ENCODE results near the gene SLCO6A1. TPM values are rescaled to one million over a fixed set of nuclear protein-coding genes. Genes with fewer than 3 reads are reported as not detected.

SLCO6A1 gene, protein sequence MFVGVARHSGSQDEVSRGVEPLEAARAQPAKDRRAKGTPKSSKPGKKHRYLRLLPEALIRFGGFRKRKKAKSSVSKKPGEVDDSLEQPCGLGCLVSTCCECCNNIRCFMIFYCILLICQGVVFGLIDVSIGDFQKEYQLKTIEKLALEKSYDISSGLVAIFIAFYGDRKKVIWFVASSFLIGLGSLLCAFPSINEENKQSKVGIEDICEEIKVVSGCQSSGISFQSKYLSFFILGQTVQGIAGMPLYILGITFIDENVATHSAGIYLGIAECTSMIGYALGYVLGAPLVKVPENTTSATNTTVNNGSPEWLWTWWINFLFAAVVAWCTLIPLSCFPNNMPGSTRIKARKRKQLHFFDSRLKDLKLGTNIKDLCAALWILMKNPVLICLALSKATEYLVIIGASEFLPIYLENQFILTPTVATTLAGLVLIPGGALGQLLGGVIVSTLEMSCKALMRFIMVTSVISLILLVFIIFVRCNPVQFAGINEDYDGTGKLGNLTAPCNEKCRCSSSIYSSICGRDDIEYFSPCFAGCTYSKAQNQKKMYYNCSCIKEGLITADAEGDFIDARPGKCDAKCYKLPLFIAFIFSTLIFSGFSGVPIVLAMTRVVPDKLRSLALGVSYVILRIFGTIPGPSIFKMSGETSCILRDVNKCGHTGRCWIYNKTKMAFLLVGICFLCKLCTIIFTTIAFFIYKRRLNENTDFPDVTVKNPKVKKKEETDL
- total RNA-seq, result not detected

DNA sequence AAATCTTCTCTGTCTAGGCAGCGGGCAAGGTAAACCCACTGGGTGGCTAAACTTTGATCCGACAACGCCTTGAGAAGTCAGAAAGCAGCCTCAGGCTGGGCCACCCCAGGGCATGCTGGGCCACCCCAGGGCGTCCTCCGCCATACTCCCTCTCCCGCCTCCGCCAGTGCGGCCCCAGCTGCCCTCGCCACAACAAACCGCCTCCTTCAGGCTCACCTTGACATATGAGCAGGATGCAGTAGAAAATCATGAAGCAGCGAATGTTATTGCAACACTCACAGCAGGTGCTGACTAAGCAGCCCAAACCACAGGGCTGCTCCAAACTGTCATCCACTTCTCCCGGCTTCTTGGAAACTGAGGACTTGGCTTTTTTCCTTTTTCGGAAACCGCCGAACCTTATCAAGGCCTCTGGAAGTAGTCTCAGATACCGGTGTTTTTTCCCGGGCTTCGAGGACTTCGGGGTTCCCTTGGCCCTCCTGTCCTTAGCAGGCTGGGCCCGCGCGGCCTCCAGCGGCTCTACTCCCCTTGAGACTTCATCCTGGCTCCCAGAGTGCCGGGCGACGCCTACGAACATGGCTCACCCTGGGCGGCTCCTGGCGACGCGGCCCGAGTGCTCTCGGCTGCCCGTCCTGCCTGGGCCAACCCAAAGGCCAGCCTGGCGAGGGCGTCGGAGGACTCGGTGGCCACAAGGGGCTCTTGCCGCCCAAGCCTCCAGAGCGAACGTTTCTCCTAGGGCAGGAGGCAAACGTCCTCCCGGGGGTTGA is at the start of gene SLCO6A1:
TSS of gene SLCO6A1 (minus strand) at position 731 of the 764 bp plus-strand sequence. CDS start at position 574, 157 bp downstream.
- H3K36me3 ChIP-seq, result no peaks in the 10 kb centered on the region
- H3K4me3 ChIP-seq, result no peak within 1 kb of the TSS
- H3K9me3 ChIP-seq, result no peaks in the 10 kb centered on the region
- H3K27me3 ChIP-seq, result no peaks in the 10 kb centered on the region
- DNase-seq (ENCODE audit: low spot score in 2 of 2), result no peak
- 93 to 95% methylated on average over 43 of the region's 43 CpGs for WGBS, 2 donors
- H3K27ac ChIP-seq, result no peak within 1 kb of the TSS
- no peaks in the 10 kb centered on the region for H3K4me1 ChIP-seq
- TF ChIP-seq, protein P1, sequence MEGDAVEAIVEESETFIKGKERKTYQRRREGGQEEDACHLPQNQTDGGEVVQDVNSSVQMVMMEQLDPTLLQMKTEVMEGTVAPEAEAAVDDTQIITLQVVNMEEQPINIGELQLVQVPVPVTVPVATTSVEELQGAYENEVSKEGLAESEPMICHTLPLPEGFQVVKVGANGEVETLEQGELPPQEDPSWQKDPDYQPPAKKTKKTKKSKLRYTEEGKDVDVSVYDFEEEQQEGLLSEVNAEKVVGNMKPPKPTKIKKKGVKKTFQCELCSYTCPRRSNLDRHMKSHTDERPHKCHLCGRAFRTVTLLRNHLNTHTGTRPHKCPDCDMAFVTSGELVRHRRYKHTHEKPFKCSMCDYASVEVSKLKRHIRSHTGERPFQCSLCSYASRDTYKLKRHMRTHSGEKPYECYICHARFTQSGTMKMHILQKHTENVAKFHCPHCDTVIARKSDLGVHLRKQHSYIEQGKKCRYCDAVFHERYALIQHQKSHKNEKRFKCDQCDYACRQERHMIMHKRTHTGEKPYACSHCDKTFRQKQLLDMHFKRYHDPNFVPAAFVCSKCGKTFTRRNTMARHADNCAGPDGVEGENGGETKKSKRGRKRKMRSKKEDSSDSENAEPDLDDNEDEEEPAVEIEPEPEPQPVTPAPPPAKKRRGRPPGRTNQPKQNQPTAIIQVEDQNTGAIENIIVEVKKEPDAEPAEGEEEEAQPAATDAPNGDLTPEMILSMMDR (IDR thresholded peaks at IDR 0.05), result no peak
- TF ChIP-seq POLR2A (IDR thresholded peaks at IDR 0.05), result no peak
- TF ChIP-seq EP300 (IDR thresholded peaks at IDR 0.05), result no peak

DNA sequence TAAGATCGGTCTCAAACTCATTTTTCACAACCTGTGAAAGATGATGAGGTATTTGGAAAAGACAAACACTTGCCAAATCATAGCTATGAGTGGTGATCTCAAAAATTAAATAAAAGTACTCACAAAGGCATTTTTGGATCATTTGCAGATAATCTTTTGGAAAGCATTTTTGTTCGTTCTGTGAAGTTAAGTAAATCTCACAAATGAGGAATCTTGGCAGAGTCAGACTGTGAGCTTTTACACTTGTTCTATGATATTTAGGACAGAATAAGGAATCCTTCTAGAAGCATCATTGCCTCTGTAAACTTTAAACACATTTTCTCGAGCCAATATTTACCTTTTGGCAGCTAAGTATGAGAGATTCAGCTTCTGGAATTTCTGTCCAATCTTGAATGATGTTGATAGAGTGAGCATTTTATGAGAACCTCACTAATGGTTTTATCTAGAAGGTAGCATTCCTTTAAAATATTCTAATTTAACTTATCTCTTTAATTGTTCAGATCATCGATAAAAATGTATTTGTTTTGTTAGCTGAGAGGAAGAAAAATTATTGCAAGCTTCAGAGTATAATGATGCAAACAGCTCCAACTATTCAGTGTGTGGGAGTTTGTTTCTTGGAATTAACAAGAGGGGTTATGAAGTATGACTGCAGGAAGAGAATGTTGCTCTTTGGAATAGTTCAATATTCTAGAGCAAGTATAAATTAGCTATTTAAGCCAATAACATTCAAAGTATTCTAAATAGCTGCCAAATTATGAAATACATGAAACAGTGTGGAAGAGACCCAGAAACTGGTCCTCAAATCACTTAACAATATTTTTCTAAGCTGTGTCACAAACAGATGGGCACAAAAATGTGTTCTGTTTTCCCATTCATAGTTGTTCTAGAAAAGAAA is 48.6 kb upstream of the SLCO6A1 start:
- Histone ChIP-seq H3K27me3 (no peaks in the 10 kb centered on the region), H3K4me3 (no peak overlapping the region), H3K36me3 (no peaks in the 10 kb centered on the region), H3K27ac (no peak overlapping the region), H3K4me1 (peaks cover 0 to 7% (median 0%) of the 10 kb centered on the region in 4 donors), H3K9me3 (no peaks in the 10 kb centered on the region)
- DNase-seq (ENCODE audit: low spot score in 2 of 2), result no peak
- WGBS, 2 donors, result 28 to 36% methylated on average over 4 of the region's 4 CpGs
- TF ChIP-seq POLR2A (IDR thresholded peaks at IDR 0.05), result no peak
- TF ChIP-seq EP300 (IDR thresholded peaks at IDR 0.05), result no peak
- TF ChIP-seq, protein P1 (IDR thresholded peaks at IDR 0.05), result no peak

DNA sequence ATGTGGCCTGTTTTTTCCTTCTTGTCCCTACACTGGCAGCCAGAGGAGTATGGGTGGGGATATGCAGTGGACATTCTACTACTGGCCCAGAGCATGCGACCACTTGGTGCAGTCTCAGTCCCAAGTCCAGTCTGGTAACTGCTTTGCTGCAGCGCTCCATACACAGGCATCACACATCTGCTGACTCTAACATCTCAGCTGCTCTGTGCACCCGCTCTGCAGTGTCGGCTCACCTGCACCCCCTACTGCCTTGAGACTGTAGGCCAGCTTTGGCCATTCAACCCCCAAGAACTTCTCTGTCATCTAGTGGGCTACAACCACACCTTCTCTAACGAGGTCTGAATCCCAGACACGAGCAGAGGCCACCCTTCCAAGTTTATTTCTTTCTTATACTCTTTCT is 46.4 kb upstream of the SLCO6A1 start:
- Histone ChIP-seq H3K9me3 (no peaks in the 10 kb centered on the region), H3K27ac (no peak overlapping the region), H3K4me3 (no peak overlapping the region), H3K27me3 (no peaks in the 10 kb centered on the region), H3K36me3 (no peaks in the 10 kb centered on the region), H3K4me1 (peaks cover 0 to 7% (median 0%) of the 10 kb centered on the region in 4 donors)
- 80 to 81% methylated on average over 6 of the region's 6 CpGs for WGBS, 2 donors
- DNase-seq (ENCODE audit: low spot score in 2 of 2), result no peak
- TF ChIP-seq, protein P1 (IDR thresholded peaks at IDR 0.05), result no peak

DNA sequence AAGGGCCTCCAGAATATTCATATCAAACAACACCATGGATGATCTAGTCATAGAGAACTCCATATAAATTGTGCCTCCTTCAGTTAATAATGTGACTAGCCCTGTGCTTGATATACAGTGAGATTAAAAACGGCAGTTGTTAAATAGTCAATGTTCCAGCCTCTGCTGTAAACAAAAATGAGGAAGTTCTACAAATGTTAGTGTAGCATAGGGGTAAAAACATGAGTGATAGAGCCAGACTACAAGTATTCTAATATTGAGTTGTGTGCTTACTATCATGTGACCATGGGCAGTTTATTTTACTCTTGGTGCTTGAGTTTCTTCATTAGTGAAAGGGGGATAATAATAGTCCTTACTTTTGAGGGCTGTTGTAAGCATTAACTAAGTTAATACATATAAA is 43.3 kb upstream of the SLCO6A1 start:
- Histone ChIP-seq H3K27me3 (no peaks in the 10 kb centered on the region), H3K27ac (no peak overlapping the region), H3K9me3 (no peaks in the 10 kb centered on the region), H3K4me3 (no peak overlapping the region), H3K4me1 (no peaks in the 10 kb centered on the region), H3K36me3 (no peaks in the 10 kb centered on the region)
- WGBS, 2 donors, result 73 to 74% methylated on average over 1 of the region's 1 CpG
- no peak for DNase-seq (ENCODE audit: low spot score in 2 of 2)
- TF ChIP-seq EP300 (IDR thresholded peaks at IDR 0.05), result no peak

Measured in tibial nerve (tissue), 4 donors.